ENCODE measurements around the gene SERINC3. TPM values are rescaled to one million over a fixed set of nuclear protein-coding genes. Genes with fewer than 3 reads are reported as not detected.

Gene SERINC3
- total and polyA plus RNA-seq, 2 of the 13 experiments (the other 11 are each of a cell fraction or from before 2014, with no cell fraction given) = 82.0 to 226 TPM

DNA sequence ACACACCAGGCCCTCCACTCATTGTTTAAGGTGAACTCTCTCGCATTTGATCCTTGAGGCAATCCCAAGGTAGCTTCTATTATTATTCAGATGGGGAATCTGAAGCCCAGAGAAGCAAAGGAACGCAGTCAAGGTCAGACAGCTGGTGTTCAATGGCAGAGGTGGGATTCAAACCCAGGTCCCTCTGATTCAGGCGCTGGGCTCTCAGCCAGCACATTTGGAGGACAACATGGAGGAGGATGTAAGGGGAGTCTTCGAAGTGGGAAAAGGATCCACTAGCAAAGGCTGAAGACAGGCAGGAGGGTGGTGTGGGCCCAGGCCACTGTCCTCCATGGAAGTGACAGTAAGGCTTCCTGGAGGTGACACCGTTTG lies 60.1 kb downstream of the SERINC3 start (continued):
- TF ChIP-seq, protein P1, sequence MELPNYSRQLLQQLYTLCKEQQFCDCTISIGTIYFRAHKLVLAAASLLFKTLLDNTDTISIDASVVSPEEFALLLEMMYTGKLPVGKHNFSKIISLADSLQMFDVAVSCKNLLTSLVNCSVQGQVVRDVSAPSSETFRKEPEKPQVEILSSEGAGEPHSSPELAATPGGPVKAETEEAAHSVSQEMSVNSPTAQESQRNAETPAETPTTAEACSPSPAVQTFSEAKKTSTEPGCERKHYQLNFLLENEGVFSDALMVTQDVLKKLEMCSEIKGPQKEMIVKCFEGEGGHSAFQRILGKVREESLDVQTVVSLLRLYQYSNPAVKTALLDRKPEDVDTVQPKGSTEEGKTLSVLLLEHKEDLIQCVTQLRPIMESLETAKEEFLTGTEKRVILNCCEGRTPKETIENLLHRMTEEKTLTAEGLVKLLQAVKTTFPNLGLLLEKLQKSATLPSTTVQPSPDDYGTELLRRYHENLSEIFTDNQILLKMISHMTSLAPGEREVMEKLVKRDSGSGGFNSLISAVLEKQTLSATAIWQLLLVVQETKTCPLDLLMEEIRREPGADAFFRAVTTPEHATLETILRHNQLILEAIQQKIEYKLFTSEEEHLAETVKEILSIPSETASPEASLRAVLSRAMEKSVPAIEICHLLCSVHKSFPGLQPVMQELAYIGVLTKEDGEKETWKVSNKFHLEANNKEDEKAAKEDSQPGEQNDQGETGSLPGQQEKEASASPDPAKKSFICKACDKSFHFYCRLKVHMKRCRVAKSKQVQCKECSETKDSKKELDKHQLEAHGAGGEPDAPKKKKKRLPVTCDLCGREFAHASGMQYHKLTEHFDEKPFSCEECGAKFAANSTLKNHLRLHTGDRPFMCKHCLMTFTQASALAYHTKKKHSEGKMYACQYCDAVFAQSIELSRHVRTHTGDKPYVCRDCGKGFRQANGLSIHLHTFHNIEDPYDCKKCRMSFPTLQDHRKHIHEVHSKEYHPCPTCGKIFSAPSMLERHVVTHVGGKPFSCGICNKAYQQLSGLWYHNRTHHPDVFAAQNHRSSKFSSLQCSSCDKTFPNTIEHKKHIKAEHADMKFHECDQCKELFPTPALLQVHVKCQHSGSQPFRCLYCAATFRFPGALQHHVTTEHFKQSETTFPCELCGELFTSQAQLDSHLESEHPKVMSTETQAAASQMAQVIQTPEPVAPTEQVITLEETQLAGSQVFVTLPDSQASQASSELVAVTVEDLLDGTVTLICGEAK (IDR thresholded peaks at IDR 0.05) = no peak
- TF ChIP-seq, protein P1 (CRISPR knock-in tag; IDR thresholded peaks at IDR 0.05) = no peak; the same call in 1 of the 2 replicates
- TF ChIP-seq, protein P2, sequence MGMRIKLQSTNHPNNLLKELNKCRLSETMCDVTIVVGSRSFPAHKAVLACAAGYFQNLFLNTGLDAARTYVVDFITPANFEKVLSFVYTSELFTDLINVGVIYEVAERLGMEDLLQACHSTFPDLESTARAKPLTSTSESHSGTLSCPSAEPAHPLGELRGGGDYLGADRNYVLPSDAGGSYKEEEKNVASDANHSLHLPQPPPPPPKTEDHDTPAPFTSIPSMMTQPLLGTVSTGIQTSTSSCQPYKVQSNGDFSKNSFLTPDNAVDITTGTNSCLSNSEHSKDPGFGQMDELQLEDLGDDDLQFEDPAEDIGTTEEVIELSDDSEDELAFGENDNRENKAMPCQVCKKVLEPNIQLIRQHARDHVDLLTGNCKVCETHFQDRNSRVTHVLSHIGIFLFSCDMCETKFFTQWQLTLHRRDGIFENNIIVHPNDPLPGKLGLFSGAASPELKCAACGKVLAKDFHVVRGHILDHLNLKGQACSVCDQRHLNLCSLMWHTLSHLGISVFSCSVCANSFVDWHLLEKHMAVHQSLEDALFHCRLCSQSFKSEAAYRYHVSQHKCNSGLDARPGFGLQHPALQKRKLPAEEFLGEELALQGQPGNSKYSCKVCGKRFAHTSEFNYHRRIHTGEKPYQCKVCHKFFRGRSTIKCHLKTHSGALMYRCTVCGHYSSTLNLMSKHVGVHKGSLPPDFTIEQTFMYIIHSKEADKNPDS (CRISPR knock-in tag; IDR thresholded peaks at IDR 0.05) = no peak
- TF ChIP-seq ZNF326 (CRISPR knock-in tag; IDR thresholded peaks at IDR 0.05; ENCODE audit: borderline replicate concordance) = no peak
- no peak for TF ChIP-seq MBNL3 (CRISPR knock-in tag; conservative IDR thresholded peaks at IDR 0.05)
- TF ChIP-seq, protein P3, sequence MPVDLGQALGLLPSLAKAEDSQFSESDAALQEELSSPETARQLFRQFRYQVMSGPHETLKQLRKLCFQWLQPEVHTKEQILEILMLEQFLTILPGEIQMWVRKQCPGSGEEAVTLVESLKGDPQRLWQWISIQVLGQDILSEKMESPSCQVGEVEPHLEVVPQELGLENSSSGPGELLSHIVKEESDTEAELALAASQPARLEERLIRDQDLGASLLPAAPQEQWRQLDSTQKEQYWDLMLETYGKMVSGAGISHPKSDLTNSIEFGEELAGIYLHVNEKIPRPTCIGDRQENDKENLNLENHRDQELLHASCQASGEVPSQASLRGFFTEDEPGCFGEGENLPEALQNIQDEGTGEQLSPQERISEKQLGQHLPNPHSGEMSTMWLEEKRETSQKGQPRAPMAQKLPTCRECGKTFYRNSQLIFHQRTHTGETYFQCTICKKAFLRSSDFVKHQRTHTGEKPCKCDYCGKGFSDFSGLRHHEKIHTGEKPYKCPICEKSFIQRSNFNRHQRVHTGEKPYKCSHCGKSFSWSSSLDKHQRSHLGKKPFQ (CRISPR knock-in tag; IDR thresholded peaks at IDR 0.05; ENCODE audit: insufficient replicate concordance) = no peak
- no peak for TF ChIP-seq HNRNPH1 (optimal IDR thresholded peaks at IDR 0.05; ENCODE audit: low read depth, low read length)
- no peak for TF ChIP-seq HES4 (CRISPR knock-in tag; IDR thresholded peaks at IDR 0.05; ENCODE audit: borderline replicate concordance)
- TF ChIP-seq ZNF20 (CRISPR knock-in tag; IDR thresholded peaks at IDR 0.05) = no peak
- TF ChIP-seq ZNF883 (CRISPR knock-in tag; IDR thresholded peaks at IDR 0.05; ENCODE audit: not compliant biosample characterization) = no peak
- no peak for TF ChIP-seq MXD4 (CRISPR knock-in tag; IDR thresholded peaks at IDR 0.05)
- TF ChIP-seq ZNF441 (CRISPR knock-in tag; IDR thresholded peaks at IDR 0.05; ENCODE audit: borderline replicate concordance) = no peak
- TF ChIP-seq, protein P4, sequence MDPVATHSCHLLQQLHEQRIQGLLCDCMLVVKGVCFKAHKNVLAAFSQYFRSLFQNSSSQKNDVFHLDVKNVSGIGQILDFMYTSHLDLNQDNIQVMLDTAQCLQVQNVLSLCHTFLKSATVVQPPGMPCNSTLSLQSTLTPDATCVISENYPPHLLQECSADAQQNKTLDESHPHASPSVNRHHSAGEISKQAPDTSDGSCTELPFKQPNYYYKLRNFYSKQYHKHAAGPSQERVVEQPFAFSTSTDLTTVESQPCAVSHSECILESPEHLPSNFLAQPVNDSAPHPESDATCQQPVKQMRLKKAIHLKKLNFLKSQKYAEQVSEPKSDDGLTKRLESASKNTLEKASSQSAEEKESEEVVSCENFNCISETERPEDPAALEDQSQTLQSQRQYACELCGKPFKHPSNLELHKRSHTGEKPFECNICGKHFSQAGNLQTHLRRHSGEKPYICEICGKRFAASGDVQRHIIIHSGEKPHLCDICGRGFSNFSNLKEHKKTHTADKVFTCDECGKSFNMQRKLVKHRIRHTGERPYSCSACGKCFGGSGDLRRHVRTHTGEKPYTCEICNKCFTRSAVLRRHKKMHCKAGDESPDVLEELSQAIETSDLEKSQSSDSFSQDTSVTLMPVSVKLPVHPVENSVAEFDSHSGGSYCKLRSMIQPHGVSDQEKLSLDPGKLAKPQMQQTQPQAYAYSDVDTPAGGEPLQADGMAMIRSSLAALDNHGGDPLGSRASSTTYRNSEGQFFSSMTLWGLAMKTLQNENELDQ (CRISPR knock-in tag; IDR thresholded peaks at IDR 0.05; ENCODE audit: borderline replicate concordance) = peak; percentile 26; the same call in 1 of the 2 replicates
- no peak for TF ChIP-seq SRF (IDR thresholded peaks at IDR 0.05; ENCODE audit: low read depth, low read length)
- TF ChIP-seq KDM5B (CRISPR knock-in tag; IDR thresholded peaks at IDR 0.05; ENCODE audit: borderline replicate concordance) = 0 out of 2 replicates have a peak, but pooled peaks have one; percentile 50
